HG03460 (cell line): ENCODE data around the gene TFF1.

Source experiments
- ATAC-seq: cut with Tn5 transposase; IDR thresholded peaks from one replicate; pipeline ENCODE4 v1.9.1; 2021; ENCODE audit not compliant: unreplicated experiment

TFF1 gene

DNA sequence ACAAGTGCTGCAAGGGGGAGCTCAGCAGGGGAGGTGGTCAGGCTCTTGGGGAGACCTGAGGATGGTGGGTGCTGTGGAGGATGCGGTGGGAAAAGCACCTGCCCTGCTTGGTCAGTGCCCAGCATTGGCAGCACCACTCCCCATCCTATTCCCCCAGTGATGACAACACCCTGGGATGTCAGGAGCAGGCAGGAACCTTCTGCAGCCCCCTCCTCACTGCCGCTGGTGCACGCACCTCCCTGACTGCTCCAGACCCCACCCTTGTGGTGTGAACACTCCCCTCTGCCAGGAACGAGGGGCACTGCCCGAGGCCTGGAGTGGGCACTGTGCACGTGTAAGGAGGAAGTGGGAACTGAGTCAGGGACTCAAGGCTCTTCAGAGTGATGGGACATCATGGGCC, 17.0 kb upstream of the TFF1 start:
- no peak for ATAC-seq

DNA sequence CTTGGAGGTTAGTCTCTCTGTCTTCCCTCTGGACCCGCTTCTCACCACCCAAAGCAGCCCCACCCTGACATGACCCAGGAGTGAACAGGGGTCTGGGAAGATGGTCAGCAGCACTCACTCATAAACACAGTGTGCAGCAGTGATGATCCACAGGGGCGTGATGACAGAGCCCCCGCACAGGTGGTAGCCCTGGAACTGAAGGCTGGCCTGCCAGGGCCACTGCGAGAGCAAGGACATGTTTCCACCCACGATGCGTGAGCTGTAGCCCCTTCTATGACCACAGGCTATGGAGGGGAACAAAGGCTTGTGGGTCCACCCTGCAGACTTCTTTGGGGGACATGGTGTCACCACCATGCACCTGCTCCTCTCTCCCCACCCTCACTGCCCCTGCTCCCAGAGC, 16.6 kb upstream of the TFF1 start:
- ATAC-seq, result no peak

DNA sequence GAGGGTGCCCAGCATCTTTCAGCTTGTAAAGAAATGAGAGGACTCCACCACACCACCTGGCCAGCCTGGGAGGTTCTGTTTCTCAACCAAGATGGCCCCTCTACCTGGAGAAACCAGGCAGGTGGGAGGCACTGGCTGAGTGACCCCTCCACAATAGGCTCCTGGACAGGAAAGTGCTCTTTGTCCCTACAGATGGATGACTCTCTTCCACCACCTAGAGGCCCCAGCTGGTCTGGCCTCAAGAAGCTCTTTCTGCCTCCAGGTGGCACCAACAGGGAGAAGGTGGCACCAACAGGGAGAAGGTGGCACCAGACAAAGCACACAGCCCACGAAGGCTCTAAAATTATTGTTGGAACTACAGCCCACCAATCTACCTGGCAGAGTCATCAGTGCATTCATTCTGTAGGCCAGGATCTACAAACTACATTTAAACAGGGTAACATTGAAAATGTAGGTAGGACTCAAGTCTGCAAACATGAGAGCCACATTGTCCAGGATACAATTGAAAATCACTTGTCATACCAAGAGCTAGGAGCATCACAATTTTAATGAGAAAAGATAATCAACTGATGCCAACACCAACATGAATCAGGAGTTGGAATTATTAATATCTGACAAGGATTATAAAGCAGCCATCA, 15.1 kb upstream of the TFF1 start:
- ATAC-seq, result no peak

DNA sequence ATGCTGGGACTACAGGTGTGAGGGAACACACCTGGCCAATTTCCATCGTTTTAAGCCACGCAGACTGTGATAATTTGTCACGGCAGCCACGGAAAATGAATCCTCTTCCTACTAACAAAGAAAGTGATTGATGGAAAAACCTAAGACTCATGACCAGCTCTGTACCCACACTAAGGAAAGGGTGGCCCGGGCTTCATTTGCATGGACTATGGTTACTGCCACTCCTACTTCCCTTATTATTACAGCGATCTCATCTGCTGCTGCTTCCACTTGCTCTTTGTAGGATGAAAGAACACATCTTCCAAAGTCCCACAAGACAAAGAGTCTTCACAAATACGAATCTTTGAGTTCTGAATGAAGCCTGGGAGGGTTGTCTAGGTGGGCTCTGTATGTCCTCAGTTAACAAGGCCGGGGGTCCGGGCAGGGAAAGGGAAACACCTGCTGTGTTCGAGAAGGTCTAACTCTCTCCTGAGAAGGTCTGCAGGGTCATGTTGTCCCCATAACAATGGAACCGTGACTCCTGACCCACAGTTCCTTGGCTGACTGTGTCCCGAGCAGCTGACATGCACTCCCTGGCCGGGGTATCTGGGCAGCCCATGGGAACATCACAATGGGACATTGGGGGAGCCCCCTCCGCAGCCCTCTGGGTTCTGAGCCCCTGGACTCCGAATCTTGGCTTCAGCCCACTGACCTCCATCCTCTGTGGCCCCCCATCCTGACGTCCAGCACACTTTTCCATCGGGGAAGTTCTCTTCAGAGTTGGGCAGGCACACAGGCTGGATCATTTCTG, 13.3 kb upstream of the TFF1 start:
- ATAC-seq, result no peak

DNA sequence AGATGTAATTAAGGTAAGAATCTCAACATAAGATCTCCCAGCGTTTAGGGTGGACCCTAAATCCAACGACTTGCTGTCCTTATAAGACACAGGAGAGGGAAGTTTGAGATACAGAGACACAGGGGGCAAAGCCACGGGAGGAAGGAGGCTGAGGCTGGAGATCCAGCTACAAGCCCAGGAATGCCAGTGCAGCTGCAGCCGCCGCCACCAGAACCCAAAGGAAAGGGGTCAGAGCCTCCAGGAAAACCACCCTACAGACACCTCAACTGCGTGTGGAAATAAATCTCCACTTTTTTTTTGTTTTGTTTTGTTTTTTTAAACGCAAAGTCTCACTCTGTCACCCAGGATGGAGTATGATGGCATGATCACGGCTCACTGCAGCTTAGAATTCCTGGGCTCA, 12.1 kb upstream of the TFF1 start:
- ATAC-seq, result no peak

DNA sequence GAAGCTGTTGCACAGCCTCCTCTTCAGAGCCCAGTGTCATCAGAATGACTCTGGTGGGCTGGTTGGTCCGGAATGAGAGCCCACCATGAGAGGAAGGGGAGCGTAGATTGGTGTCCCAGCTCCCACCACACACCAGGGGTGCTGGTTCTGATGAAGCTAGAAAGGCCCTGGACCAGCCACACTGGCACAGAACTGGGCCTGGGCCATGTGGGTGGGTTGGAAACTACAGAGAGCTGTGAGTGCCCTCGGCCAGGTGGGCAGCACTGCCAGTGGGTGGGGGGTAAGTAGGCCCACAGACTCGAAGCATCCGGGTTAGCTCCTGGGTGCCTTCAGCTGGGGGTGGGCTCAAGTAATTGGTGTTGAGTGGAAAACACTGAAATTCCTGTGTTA, 11.6 kb upstream of the TFF1 start:
- ATAC-seq, result no peak

DNA sequence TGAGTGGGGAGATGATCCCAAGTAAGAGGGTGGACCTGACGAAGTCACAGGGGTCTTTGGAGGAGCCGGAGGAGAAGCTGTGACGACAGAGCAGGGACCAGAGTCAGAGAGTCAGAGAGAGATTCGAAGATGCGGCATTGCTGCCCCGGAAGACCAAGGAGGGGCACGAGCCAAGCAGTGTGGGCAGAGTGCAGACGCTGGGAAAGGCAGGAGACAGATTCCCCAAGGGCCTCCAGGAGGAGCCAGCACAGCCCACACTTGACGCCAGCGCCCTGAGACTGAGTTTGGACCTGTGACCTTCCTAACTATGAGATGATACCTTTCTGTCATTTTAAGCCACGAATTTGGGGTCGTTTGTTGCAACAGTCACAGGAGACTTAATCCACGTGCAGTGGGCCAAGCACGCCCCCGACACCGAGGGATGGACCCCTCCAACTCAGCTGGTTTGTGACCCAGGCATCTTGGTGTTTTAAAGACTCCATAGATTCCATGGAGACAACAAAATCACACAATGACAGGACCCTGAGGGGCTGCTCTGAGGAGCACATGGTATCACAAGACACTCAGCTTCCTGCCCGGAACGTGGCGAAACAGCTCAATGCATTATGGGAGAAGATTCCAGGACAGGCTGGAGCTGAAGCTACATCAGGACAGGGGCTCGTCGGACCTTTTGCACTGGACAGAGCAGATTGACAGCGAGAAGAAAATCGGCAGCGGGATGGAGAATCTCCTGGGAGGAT, 11.0 kb upstream of the TFF1 start:
- no peak for ATAC-seq

DNA sequence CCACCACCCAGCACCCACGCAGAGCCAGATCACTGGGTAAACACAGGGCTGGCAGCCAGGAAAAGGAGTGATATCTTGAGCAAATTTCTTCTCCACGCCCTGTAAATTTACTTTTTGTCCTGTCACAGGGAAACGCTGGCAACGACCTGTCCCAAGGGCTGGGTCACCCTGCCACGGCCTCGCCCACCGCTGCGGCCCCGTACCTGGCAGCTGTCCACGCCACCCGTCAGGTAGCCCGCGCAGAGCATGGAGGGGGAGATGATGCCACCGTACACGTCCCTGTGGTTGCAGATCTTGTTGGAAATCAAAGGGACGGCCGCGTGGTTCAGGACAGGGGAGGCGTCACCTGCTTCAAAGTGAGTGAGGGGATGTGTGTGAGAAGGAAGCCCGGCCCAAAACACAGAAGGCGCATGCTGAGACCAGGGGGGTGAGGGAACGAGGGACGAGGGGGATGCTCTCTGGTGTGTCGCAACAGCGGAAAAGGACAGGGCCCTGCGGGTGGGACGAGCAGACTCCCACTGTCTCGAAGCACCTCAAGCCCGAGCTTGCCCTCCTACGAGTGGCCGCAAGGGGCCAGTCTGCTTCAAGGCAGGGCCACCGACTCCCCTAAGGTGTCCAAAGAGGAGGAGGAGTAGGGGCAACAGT, 10.1 kb upstream of the TFF1 start:
- ATAC-seq, result no peak

DNA sequence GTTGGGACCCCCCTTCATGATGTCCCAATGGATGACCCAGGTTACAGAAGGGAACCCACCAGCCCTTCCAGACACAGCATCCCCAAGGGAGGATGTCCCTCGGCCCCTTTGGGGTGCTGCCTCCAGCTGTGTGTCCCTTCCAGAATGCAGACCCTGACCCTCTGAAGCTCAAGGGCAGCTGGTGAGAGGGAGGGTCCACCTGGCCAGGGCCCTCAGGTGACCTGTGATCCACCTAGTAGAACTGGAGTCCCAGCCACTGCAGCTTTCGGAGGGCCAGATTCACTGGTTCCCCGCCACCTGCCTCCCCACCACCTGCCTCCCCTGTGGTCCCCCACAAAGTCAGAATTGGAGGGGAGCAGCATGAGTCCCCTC, 9.6 kb upstream of the TFF1 start:
- no peak for ATAC-seq

DNA sequence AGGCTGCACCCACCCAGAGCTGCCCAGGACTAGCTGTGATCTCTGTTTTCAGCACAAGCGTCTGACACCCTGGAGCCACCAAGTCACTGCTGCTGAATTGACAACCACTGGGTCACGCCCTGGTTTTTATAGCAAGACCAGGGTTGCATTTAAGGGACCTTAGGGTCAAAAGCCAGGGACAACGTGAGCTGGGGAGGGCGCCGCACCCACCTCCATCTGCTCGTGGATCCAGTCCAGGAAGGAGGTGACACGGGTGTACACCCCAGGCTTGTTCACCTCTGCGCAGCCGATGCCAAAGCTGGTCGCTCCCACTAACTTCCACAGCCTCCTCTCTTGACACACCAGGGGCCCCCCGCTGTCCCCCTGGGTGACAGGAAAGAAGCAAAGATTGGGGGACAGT, 9.2 kb upstream of the TFF1 start:
- no peak for ATAC-seq

DNA sequence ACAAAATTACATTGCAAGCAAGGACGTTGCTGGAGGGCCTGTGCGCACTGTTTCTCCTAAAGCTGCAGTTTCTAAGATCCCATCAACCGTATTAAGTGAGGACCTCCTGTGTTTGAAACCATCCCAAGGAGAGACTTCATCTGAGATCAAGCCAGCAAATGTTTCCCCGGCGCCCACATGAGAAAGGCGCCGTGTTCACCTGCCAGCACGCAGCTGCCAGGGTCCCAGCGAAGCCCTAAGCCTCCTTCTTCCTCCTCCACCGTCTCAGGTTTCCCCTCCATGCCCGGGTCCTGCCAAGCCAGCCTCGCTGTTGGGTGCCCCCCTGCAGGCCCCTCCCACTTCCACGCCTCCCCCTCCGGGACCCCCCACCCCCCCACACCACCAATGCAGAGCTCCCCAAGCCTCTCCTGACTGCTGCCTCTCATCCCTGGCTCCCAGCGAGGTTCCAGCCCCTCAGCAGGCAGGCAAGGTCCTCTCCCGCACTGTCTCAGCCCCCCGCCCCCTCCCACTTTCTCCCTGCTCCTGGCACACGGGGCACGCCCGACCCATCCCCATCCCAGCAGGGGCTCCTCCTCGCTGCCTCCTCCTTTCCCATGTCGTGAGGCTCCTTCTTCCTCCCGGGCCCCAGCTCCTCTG, 8.6 kb upstream of the TFF1 start:
- no peak for ATAC-seq

DNA sequence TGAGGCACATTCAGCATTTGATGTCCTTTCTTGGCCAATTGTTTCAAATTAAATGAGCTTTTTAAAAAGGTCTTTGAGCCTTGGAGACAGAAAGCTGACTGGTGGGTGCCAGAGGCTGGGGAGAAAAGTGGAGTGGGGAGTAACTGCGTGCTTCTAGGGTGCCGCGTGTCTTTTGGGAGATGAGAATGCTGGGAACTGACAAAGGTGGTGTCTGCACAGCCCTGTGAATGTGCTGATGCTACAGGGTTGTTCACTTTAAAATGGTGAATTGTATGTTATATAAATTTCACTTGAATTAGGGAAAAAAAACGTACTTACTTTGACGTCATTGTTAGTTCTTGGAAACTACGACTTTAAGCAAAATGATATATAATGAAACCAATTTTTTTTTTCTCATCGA, 8.1 kb upstream of the TFF1 start:
- no peak for ATAC-seq

DNA sequence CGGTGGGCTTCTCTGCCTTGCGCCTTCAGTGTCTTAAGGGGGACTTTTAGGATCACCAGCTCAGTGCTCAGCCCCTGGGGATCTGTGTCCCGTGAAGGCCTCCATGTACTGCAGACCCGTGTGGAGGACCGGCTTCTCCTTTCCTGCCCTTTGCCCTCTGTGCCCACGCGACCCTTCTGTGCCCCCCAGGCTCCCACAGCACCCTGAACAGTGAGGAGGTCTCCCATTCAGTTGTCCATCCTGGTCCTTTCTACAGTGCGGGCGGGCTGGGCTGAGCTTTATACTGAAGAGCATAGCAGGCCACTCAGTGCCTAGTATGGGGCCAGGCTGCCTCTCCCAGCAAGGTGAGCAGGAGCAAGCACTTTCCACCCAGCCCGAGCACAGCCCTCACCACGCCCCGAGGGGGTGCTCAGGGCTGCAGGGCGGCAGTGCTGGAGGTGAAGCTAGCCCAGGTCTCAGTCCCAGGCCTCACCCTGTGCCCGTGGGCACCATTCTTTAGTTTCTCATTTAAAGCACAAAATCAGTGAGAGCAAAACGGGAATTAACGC, 7.6 kb upstream of the TFF1 start:
- ATAC-seq, result no peak

DNA sequence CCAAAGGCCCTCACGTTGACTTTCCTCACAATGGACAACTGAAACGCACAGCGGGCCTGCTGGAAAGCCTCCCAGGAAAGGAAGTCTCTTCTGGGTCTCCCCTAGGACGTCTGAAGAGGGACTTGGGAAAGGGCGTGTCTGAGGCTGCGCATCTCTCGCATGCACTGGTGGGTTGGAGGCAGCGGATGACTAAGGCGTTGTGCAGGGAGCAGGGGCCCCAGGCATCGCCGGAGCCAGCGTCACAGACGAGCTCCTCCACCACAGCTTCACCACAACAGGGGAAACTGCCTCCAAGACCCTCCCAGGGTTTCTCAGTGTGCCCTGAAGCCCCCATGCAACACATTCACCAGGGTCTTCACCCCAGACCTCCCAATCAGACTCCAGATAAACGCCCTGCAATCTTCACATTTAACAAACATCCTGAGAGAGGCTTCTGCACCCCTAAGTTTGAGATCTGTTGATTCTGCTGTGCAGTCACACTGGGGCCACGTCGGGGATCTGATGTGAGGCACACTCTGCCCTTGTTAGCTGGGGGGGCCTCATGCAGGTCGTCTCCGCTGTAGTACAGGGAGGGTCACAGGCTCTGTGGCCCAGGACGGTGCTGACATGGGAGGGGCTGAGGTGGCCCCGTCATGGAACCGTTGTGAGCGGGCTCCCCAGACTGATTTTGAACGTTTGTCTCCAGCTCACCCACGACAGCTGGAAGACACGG, 7.0 kb upstream of the TFF1 start:
- ATAC-seq, result no peak

DNA sequence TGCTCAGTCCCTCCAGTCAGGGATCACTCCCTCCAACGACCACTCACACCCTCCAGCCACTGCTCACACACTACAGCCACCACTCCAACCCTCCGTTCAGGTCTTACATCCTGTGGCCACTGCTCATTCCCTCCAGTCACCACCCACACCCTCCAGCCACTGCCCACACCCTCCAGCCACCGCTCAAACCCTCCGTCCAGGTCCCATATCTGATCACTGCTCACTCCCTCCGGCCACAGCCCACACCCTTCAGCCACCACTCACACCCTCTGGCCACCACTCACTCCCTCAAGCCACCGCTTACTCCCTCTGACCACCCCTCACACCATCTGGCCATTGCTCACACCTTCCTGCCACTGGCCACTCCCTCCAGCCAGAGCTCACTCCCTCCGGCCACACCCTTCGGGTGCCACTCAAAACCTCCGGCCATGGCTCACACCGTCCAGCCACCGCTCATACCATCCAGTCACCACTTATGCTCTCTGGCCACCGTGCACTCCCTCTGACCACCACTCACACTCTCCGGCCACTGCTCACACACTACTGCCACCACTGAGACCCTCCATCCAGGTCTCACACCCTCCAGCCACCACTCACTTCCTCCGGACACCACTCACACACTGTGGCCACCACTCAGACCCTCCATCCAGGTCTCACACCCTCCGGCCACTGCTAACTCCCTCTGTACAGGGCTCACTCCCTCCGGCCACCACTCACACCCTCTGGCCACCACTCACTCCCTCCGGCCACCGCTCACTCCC, 4.7 kb upstream of the TFF1 start:
- ATAC-seq, result no peak

DNA sequence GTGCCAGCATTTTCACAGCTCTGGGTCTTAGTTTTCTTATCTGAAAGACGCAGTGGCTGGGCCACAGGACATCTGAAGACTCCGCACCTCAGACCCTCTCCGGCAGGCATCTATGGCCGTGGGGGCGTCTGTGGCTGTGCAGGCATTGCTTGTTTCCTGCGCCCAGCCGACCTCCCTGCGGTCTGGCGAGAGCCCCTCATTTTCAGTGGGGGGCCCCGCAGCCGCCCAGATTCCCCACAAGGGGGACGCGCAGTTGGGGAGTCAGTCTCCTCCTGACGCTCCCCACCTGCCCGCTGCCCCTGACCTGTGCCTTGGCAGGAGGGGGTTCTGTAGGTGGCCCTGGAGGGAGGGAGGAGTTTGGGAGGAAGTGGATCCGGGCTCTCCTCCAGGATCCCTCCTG, 3.5 kb upstream of the TFF1 start:
- no peak for ATAC-seq

DNA sequence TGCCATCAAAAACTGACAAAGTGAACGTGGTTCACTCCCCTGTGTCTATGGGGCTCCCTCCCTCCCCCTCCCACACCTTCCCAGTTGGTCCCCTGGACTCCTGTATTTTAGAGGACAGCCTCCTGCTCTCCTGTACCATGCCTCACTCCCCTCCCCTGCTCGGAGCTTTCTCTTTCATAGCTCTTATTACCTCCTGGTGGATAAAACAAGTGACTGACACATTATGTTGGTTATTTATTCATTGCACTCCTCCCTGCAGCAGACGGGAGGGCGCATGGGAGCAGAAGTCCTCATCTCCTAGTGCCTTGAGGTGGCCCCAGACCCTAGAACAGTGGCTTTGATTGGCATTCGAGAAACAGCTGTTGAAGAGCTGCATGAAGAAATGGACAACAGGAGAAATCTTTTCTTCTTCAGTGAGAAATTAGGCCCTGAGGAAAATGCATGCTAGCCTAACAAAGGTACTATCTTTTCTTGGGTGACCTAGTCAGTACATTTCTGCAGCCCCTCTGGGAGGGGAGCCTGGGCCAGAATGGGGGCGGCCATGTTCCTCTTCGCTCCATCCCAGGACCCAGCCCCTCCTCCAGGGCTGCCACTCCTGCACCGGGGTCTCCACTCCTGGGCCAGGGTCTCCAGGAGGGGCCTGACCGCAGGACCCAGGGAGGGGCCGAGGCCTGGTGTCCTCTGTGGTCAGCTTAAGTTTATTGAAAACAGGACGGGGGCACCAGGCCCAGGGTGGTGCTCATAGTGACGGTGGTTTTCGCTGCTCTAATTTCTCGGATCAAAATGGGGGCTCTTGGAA, 1.2 kb upstream of the TFF1 start:
- ATAC-seq, result no peak

DNA sequence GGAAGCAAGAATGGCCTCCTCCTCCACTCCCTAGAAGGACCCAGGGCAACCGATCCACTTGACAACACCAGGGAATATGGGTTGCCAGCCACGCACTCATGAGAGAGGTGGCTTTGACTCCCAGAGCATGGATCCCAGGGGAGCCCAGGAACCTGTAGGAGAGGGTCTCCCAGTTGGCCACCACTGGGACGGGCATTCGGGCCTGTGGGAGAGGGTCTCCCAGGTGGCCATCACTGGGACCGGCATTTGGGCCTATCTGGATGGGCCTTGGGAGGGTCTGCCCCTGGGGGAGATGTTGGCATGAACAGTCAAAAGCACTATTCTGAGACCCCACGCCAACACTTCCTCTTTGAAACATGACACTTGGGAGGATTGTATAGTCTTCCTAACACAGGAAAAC, 565 bp downstream of the TFF1 start:
- no peak for ATAC-seq

DNA sequence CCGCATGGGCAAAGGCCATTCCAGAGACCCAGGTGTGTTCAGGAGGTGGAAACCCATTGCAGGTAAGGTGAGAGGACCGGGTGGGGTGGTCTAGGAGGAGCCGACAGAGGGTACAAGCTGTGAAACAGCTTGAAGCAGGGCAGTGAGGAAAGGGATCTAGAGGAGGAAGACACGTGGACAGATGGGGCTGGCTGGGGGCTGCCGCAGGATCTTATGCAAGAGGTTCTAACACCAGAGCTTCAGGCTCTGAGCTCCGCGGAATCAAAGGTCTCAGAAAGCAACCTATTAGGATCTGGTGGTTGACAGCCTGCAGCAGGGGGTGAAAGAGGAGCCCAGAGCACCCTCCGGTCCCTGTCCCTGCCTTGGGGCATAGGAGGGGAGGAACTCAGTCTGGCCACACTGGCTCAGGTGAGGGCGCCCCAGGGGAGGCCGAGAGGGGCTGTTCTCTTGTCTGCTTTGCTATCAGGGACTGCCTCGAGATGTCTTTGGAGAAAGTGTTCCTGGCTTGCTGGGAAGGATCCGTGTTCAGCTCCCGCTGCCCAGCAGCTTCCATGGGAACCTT, 1.9 kb downstream of the TFF1 start:
- no peak for ATAC-seq
